ENCODE results near the gene TTC27.
"Not testable (repeated sequence)": the region's sequence is repeated elsewhere in the genome, so short reads cannot be mapped to it uniquely, and the experiment has no call there.

DNA sequence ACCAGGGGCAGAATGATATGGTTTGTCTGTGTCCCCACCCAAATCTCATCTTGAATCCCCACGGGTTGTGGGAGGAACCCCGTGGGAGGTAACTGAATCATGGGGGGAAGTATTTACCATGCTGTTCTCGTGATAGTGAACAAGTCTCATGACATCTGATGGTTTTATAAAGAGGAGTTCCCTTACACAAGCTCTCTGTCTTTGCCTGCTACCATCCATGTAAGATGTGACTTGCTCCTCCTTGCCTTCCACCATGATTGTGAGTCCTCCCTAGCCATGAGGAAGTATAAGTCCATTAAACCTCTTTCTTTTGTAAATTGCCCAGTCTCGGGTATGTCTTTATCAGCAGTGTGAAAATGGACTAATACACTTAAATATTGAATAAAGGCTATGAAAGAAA, 218.4 kb downstream of the TTC27 start:
- not testable (repeated sequence) for TF ChIP-seq L3MBTL2 (conservative IDR thresholded peaks at IDR 0.05); TARDBP (IDR thresholded peaks at IDR 0.05); HDGF (IDR thresholded peaks at IDR 0.05; ENCODE audit: borderline replicate concordance); FOXA1 (IDR thresholded peaks at IDR 0.05); SUZ12 (IDR thresholded peaks at IDR 0.05); SP1 (IDR thresholded peaks at IDR 0.05); BHLHE40 (IDR thresholded peaks at IDR 0.05; ENCODE audit: borderline replicate concordance); ARNT (IDR thresholded peaks at IDR 0.05); CTBP1 (IDR thresholded peaks at IDR 0.05; ENCODE audit: borderline replicate concordance); FOXK2 (IDR thresholded peaks at IDR 0.05); FOXM1 (IDR thresholded peaks at IDR 0.05; ENCODE audit: borderline replicate concordance); ELF4 (IDR thresholded peaks at IDR 0.05); NFRKB (IDR thresholded peaks at IDR 0.05)

All from HEK293T (cell line).